Stimulated activated CD8-positive, alpha-beta memory T cell treated with anti-CD3 and anti-CD28 coated beads, Interleukin-12 subunit alpha, Interleukin-12 subunit beta, amount 100 ng/mL, for 4 hours (primary cell): ENCODE results near the gene ADRA2C.

Source experiments
- DNase-seq: peaks from one replicate; pipeline ENCODE4 v3.0.0-alpha.2; 2020; ENCODE audit warnings: low read depth

The ADRA2C gene

GRCh38 chr4:3733195-3733594 is 33.0 kb upstream of the ADRA2C start:
- no peak for DNase-seq

- DNase-seq = no peak
Observed at GRCh38 chr4:3735196-3735595, 31.0 kb upstream of the ADRA2C start.

DNA sequence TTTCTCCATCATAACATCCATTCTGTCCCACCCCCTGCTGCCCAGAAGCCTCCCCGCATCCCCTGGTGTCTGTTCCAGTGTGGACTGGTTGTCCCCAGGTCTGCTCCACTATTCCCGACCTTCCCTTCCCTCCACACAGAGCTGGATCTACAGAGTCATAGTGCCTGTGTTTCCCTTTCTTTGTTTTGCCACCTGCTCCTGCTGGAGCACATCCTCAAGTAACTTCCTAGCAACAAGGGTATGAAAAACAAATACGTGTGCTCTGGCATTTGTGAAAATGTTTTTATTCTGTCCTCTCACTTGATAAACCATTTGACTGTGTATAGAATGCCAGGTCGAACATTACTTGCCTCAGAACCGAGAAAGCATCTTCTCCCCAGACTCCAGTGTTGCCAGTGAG is 29.9 kb upstream of the ADRA2C start:
- no peak for DNase-seq

DNA sequence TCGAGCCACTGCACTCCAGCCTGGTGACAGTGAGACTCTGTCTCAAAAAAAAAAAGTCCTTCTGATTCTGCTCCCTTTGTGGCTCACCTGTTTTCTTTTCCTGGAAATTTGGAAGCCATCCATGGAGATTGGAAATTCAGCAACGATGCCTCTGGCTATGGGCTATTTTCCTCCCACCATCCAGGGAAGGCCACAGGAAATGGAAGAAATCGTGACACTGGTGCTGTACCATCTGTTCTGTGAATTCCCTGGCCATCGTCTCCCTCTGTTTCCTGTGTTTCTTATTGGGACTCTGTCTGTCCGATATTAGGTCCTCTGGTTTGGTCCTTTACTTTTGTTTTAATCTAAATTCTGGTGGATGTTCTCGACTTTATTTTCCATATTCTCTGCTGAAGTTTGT is 29.4 kb upstream of the ADRA2C start:
- no peak for DNase-seq

DNA sequence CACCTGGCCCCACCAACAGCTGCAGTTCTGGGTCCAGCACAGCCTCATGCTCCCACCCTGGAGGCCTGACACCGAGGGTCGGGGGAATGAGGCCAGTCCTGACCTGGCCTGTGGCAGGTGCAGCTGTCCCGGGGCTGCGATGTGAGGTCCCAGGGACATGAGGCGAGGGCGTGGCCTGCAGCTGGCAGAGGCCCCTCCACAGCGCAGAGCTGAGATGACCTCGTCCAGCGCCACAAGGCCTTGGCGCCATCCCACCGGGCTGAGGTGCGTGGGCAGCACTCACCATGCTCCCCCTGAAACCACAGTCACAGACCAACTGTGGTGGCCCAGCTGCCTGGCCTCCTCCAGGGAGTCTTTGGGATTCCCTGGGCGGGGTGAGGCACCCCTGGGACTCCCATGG is 26.6 kb upstream of the ADRA2C start:
- DNase-seq = no peak

DNA sequence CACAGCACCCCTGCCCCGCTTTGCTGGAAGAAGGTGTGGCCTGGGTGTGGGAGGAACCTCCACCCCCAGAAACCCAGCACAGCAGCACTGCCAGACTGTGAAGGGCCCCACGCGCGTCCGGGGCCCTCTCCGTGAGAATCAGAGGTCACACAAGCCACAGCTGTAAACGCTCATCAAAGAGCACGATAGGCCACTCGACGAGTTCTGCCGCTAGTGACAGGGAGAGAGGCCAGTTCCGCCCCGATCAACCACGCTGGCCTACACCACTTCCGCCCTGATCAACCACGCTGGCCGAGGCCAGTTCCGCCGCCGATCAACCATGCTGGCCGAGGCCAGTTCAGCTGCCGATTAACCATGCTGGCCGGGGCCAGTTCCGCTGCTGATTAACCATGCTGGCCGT is 25.9 kb upstream of the ADRA2C start:
- DNase-seq = no peak

DNA sequence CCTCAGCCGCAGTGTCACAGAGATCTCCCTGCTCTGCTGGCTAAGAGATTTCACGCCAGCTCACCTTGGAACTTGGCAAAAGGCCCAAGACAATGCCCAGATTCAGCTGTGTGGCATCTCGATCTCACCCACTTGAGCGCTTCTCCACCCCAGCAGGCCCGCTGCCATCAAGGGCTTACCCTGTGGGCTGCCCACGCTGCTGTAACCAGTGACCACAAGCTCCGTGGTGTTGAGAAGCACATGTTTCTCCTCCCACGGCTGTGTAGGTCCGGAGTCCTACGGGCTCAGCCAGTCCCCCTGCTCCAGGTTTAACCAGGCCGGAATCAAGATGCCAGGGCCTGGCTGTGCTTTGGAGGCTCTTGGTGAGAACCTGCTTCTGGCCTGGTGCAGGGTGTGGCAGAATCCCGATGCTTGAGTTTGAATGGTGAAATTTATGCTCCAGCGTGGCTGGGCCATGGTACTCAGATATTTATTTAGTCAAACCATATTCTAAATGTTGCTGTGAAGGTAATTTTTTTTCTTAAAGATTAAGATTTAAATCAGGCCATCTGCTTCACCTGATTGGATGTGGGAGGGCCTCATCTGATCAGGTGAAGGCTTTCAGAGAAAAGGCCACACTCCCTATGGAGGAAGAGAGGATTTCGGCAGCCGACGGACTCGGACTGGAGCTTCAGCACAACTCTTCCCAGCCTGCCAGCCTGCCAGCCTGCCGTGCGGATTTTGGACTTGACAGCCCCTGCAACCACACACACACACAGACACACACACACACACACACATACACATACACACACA is 24.8 kb upstream of the ADRA2C start:
- no peak for DNase-seq

DNA sequence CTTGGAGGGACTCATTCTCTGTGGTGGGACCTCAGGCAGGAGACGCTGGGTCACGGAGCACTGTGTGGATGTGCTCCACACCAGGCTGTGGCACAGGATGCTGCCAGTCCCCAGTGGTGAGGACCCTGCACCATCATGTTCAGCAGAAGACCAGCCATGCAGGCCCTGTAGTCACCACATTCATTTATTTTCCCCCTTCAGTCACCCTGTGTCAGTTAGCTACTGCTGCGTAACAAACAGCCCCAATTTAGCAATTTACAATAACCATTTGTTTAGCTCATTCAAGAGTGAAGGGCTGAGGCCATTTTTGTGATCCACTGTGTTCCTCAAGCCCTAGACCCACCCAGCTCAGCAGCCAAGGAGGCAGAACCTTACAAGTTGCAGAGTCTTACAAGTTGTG is 23.6 kb upstream of the ADRA2C start:
- DNase-seq = no peak

DNA sequence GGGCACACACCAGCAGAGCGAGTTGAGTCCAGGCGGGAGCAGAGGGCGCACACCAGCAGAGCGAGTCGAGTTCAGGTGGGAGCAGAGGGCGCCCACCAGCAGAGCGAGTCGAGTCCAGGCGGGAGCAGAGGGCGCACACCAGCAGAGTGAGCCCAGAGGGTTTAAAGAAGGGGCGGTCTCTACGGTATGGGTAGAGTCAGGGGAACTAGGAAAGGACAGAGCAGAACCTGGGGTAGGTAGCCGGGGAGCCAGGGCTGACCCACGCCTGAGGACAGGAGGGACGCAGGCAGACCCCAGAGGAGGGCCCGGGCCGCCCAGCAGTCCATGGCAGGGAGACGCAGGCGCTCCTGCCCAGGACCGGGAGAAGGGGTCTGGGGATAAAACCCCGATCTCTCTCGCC is 22.0 kb upstream of the ADRA2C start:
- no peak for DNase-seq

GRCh38 chr4:3744901-3745300 is 21.3 kb upstream of the ADRA2C start:
- no peak for DNase-seq

GRCh38 chr4:3745886-3746656 is 20.1 kb upstream of the ADRA2C start:
- DNase-seq = no peak

GRCh38 chr4:3746701-3747580 is 19.2 kb upstream of the ADRA2C start:
- no peak for DNase-seq

DNA sequence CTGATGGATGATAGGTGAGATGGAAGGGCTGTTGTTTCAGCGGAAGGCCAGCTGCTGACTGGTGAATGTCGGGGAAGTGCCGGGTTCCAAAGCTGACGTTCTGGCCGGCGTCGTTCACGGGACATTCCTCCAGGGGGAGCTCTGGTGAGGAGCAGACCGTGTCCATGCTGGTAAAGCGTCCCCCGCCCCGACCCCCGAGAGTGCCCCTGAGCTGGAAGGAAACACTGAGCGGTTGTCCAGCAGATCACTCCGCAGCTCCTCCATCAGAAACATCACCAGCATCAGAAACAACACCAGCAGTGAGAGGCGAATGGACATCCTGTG is 18.6 kb upstream of the ADRA2C start:
- DNase-seq = no peak

GRCh38 chr4:3748136-3748898 is 17.9 kb upstream of the ADRA2C start:
- no peak for DNase-seq

- no peak for DNase-seq
Observed at GRCh38 chr4:3749081-3749480, 17.1 kb upstream of the ADRA2C start.

GRCh38 chr4:3750334-3750733 is 15.9 kb upstream of the ADRA2C start:
- no peak for DNase-seq

DNA sequence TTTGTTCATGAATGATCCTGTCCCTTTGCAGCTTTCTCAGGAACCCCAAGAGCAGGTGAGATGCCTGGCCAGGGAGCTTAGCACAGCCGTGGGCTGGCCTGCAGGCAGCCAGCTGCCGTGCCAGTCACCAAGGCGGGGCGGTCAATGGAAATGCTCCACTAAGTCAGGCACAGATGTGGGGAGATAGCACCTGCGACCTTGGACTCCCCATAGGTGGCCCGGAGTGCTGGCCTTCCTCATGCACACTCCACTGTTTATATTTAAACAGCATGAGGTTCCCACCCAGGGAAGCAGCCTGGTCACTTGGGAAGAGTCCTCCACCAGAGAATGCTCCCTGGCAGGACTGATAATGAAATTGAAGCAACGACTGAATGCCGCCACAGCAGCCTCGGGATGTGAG is 14.2 kb upstream of the ADRA2C start:
- DNase-seq = no peak

GRCh38 chr4:3753726-3754412 is 12.3 kb upstream of the ADRA2C start:
- no peak for DNase-seq

GRCh38 chr4:3756343-3757059 is 9.7 kb upstream of the ADRA2C start:
- no peak for DNase-seq

DNA sequence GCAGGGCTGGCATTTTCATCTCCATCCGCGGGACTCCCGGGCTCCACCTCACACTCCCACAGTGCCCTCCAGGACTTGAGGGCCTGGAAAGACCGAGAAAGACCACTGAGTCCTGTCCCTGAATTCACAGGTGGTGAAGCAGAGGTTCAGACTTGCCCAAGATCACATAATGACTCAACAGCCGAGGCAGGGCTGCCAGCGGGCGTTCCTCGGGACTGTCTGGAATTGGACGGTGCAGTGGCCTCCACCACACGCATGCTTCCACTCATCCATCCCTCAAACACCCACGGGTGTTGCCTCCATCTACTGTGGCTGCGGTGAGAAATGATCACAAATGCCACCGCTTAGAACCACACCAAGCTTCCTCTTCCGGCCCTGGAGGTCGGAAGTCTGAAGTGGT is 6.9 kb upstream of the ADRA2C start:
- DNase-seq = no peak

DNA sequence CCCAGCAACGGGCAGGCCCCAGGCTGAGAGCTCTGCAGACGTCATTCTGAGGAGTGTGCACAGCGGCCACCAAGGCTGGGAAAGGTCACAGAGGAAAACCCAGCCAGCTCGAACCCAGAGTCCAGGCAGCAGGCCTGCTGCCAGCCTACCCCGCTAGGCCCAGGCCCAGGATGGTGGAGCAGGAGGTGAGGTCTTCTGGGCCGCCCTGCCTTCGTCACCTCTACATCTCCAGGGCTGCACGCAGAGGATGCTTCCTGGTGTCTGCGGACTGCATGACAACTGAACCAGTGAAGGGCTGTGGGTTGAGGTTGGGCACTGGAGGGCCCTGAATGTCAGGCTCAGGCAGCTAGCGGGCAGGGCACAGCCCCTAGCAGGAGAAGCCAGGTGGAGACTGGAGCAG is 5.8 kb upstream of the ADRA2C start:
- no peak for DNase-seq
